COR-L47 (cell line): ENCODE data around the gene CHRNA4.
"Not testable (repeated sequence)": the region's sequence is repeated elsewhere in the genome, so short reads cannot be mapped to it uniquely, and the experiment has no call there.

Source experiments
- DNase-seq: peaks from one replicate; lab custom pipeline; 2025; lab: John Stamatoyannopoulos, UW

The CHRNA4 gene

GRCh38 chr20:63348828-63349515 is 12.2 kb downstream of the CHRNA4 start:
- no peak for DNase-seq

GRCh38 chr20:63347950-63348827 is 13.0 kb downstream of the CHRNA4 start:
- no peak for DNase-seq

GRCh38 chr20:63347081-63347741 is 13.9 kb downstream of the CHRNA4 start:
- no peak for DNase-seq

GRCh38 chr20:63346131-63347080 is 14.7 kb downstream of the CHRNA4 start:
- no peak for DNase-seq

GRCh38 chr20:63345328-63346100 is 15.6 kb downstream of the CHRNA4 start:
- peak; percentile 67 for DNase-seq

GRCh38 chr20:63344616-63345327 is 16.4 kb downstream of the CHRNA4 start:
- no peak for DNase-seq

GRCh38 chr20:63343460-63344445 is 17.4 kb downstream of the CHRNA4 start:
- DNase-seq: no peak

- peak; percentile 52 for DNase-seq
Measured at GRCh38 chr20:63342561-63343459, 18.3 kb downstream of the CHRNA4 start.

GRCh38 chr20:63340158-63340688 is 20.9 kb downstream of the CHRNA4 start:
- not testable (repeated sequence) for DNase-seq

- not testable (repeated sequence) for DNase-seq
Measured at GRCh38 chr20:63339154-63340094, 21.7 kb downstream of the CHRNA4 start.

- DNase-seq: no peak
Measured at GRCh38 chr20:63337786-63338420, 23.2 kb downstream of the CHRNA4 start.

GRCh38 chr20:63336232-63336752 is 24.9 kb downstream of the CHRNA4 start:
- DNase-seq: no peak

- no peak for DNase-seq
Measured at GRCh38 chr20:63335711-63336110, 25.4 kb downstream of the CHRNA4 start.

GRCh38 chr20:63335060-63335459 is 26.1 kb downstream of the CHRNA4 start:
- not testable (repeated sequence) for DNase-seq

- no peak for DNase-seq
Measured at GRCh38 chr20:63334356-63334755, 26.8 kb downstream of the CHRNA4 start.
